Measurements from ENCODE around the gene GTPBP4.

DNA sequence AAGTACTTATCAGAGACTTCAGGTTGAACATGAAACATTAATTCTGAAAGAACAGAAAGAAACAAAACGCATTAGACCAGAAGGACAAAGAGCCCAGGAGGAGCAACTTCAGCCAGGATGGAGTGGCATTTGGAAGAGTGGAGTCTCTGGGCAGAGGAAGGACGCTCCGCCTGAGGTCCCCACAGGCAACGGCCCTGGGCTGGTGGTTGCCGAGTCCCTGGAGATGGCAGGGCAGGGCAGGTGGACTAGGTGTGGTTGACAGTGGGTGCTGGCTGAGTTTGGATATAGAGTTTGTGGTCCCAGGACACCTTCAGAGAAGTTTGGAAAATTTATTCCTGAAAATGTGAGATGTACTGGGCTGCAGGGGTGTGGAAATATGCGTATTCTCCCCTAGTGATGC lies 29.4 kb upstream of the GTPBP4 start:
- TF ChIP-seq, protein P1, sequence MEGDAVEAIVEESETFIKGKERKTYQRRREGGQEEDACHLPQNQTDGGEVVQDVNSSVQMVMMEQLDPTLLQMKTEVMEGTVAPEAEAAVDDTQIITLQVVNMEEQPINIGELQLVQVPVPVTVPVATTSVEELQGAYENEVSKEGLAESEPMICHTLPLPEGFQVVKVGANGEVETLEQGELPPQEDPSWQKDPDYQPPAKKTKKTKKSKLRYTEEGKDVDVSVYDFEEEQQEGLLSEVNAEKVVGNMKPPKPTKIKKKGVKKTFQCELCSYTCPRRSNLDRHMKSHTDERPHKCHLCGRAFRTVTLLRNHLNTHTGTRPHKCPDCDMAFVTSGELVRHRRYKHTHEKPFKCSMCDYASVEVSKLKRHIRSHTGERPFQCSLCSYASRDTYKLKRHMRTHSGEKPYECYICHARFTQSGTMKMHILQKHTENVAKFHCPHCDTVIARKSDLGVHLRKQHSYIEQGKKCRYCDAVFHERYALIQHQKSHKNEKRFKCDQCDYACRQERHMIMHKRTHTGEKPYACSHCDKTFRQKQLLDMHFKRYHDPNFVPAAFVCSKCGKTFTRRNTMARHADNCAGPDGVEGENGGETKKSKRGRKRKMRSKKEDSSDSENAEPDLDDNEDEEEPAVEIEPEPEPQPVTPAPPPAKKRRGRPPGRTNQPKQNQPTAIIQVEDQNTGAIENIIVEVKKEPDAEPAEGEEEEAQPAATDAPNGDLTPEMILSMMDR (IDR thresholded peaks at IDR 0.05; ENCODE audit: insufficient read depth, low read depth, low read length) = no peak
- TF ChIP-seq EZH2 (IDR thresholded peaks at IDR 0.05; ENCODE audit: insufficient read depth, low read length) = no peak
